ENCODE data around the gene ARF5.
"Not testable (repeated sequence)": the region's sequence is repeated elsewhere in the genome, so short reads cannot be mapped to it uniquely, and the experiment has no call there.

The ARF5 gene

GRCh38 chr7:127588019-127588696 is at the start of gene ARF5:
Gene ARF5 (plus strand): TSS chr7:127588411. CDS start chr7:127588499, 88 bp downstream.
- peak; percentile 16 for DNase-seq

- no peak for DNase-seq
These were observed 49.1 kb upstream of the ARF5 start for GRCh38 chr7:127539116-127539515.

- not testable (repeated sequence) for DNase-seq
These were observed 47.8 kb upstream of the ARF5 start for GRCh38 chr7:127540461-127540860.

- DNase-seq: no peak
These were observed 46.7 kb upstream of the ARF5 start for GRCh38 chr7:127541548-127541947.

GRCh38 chr7:127546313-127546712 is 41.9 kb upstream of the ARF5 start:
- no peak for DNase-seq

- DNase-seq: no peak
These were observed 38.0 kb upstream of the ARF5 start for GRCh38 chr7:127550247-127550646.

GRCh38 chr7:127551941-127552340 is 36.3 kb upstream of the ARF5 start:
- no peak for DNase-seq

GRCh38 chr7:127556404-127556803 is 31.8 kb upstream of the ARF5 start:
- DNase-seq: no peak

- DNase-seq: no peak
These were observed 30.4 kb upstream of the ARF5 start for GRCh38 chr7:127557803-127558202.

GRCh38 chr7:127566242-127566641 is 22.0 kb upstream of the ARF5 start:
- DNase-seq: no peak

- not testable (repeated sequence) for DNase-seq
These were observed 20.2 kb upstream of the ARF5 start for GRCh38 chr7:127568034-127568433.

GRCh38 chr7:127571741-127572505 is 16.3 kb upstream of the ARF5 start:
- no peak for DNase-seq

- DNase-seq: no peak
These were observed 10.1 kb upstream of the ARF5 start for GRCh38 chr7:127578036-127578684.

- no peak for DNase-seq
These were observed 9.4 kb upstream of the ARF5 start for GRCh38 chr7:127578711-127579275.

GRCh38 chr7:127580612-127581011 is 7.6 kb upstream of the ARF5 start:
- DNase-seq: no peak

GRCh38 chr7:127581716-127582115 is 6.5 kb upstream of the ARF5 start:
- no peak for DNase-seq

- DNase-seq: no peak
These were observed 5.8 kb upstream of the ARF5 start for GRCh38 chr7:127582361-127582760.

GRCh38 chr7:127584648-127585043 is 3.6 kb upstream of the ARF5 start:
- no peak for DNase-seq

- DNase-seq: peak; percentile 65
These were observed 2.9 kb upstream of the ARF5 start, which contains the start of gene GCC1 for GRCh38 chr7:127585044-127585953. Gene GCC1 (minus strand): TSS chr7:127585596. CDS start chr7:127585182, 414 bp downstream.

- DNase-seq: no peak
These were observed 1.9 kb upstream of the ARF5 start for GRCh38 chr7:127586346-127586745.

- no peak for DNase-seq
These were observed 570 bp upstream of the ARF5 start for GRCh38 chr7:127587663-127588018.

GRCh38 chr7:127588697-127589482 is 679 bp downstream of the ARF5 start:
- DNase-seq: peak; percentile 31

Measured in DMS 273 treated with DMSO at 0.1 percent for 48 hours (cell line).